Omental fat pad (tissue), 4 donors: ENCODE measurements around the gene ADCY2. TPM values are rescaled to one million over a fixed set of nuclear protein-coding genes. Genes with fewer than 3 reads are reported as not detected.
A peak's percentile ranks its signal among the peaks of the same experiment; 100 is the strongest.

Experiments
- ATAC-seq: fragments of 150-250 bp; one replicate; pipeline ENCODE4 v1.9.1; 2016; ENCODE audit warnings: mild to moderate bottlenecking, moderate library complexity; ENCODE audit not compliant: low FRiP score
- DNase-seq: peaks from one replicate; pipeline ENCODE4 v3.0.0-alpha.2; 2019; ENCODE audit warnings: low spot score
- CTCF ChIP-seq, 3 donors: fragments of 450-650 bp; IDR thresholded peaks; one replicate each; pipeline ENCODE4 v1.5.1; 2016 to 2017; ENCODE audit warnings: antibody characterized with exemption in 3 of 3, mild to moderate bottlenecking in 3 of 3, moderate library complexity in 2 of 3
- total RNA-seq, 4 donors: library from RNA; depleted of rRNA; stranded (reverse); fragments of >200 nt; gene quantifications; one replicate each; pipeline ENCODE4 v1.1.0, GENCODE V29; 2016

ADCY2 gene
- total RNA-seq, 4 donors from 2014 or later, result 1.1 to 2.4 (median 1.7) TPM

DNA sequence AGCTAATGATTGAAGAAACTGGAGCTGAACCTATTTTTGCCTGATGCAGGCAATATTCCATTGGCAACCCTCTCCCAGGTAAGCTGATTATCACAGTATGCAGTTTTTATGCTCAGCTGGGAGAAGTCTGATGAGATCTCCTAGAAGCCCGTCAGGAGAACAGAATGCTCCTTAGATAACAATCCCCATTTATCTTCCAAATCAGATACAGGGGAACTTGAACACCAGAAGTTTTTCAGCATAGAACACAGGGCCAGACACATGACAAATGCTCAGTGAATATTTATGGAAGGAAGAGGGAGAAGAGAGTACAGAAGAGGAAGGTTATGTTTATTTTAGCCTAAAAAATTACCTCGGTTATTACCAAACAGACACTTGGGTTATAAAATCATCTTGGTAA, 417.1 kb downstream of the ADCY2 start:
- no peak for ATAC-seq
- TF ChIP-seq CTCF (IDR thresholded peaks at IDR 0.05), result no peak
- no peak for DNase-seq

DNA sequence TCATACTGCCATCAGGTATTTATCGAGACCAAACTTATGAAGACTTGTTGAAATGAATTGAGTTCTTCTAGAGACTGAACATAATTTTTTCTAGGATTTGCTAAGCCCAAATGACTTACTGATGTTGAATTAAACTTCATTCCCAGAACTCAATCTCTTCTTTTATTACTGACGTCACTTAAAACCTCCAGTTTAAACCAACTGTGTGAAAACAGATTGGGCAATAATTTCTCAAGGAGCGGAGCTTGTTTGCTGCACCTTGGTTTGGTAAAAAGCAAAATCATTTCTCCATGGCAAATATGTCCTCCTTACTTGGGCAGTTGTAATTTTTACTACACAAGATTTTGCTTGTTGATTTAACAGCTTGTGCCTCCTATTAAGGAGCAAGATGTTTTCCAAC, 417.6 kb downstream of the ADCY2 start:
- DNase-seq (no peak), ATAC-seq (no peak)
- no peak for TF ChIP-seq CTCF (IDR thresholded peaks at IDR 0.05)

- ATAC-seq (no peak), DNase-seq (no peak)
- no peak for TF ChIP-seq CTCF (IDR thresholded peaks at IDR 0.05)
Measured at GRCh38 chr5:7814816-7815215, 418.9 kb downstream of the ADCY2 start.

DNA sequence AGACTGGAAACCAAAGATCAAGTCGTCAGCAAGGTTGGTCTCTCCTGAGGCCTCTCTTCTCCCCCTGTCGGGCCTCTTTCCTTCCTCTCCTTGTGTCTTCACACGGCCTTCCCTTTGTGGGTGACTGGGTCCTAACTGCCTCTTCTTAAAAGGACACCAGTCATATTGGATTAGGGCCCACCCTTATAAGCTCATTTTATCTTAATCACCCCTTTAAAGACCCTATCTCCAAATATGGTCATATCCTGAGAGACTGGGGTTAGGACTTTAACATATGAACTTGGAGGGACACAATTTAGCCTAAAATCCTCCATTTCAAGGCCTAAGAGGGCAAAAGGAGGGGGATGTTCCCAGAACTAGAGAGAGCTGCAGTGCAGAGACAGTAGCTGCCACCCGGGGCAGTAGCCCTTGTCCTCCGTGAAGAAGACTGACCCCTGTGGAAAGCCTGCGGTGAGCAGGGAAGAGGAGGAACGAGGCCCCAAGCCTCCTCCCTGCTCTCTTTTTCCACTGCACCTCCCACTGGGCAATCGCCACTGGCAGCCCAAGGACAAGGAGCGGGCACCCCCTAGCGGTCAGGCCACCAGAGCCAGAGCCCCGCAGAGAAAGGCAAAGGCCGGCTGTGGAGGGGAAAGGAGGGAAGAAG, 420.1 kb downstream of the ADCY2 start:
- DNase-seq (peak; percentile 65), ATAC-seq (peak; percentile 78)
- no peak for TF ChIP-seq CTCF (IDR thresholded peaks at IDR 0.05)

GRCh38 chr5:7816535-7816901, 420.6 kb downstream of the ADCY2 start:
- ATAC-seq, result no peak
- TF ChIP-seq CTCF (IDR thresholded peaks at IDR 0.05), result no peak
- DNase-seq, result no peak

GRCh38 chr5:7822449-7822848, 426.5 kb downstream of the ADCY2 start:
- ATAC-seq, result no peak
- no peak for DNase-seq
- no peak for TF ChIP-seq CTCF (IDR thresholded peaks at IDR 0.05)

- TF ChIP-seq CTCF (IDR thresholded peaks at IDR 0.05), result no peak
- DNase-seq, result no peak
- no peak for ATAC-seq
Measured at GRCh38 chr5:7823594-7823993, 427.7 kb downstream of the ADCY2 start.
